ENCODE measurements around the gene LFNG. TPM values are rescaled to one million over a fixed set of nuclear protein-coding genes. Genes with fewer than 3 reads are reported as not detected.
A peak's percentile ranks its signal among the peaks of the same experiment; 100 is the strongest.

Gene LFNG
- total RNA-seq, 3 donors from 2014 or later (not counting 1 experiment from before 2014, with no cell fraction given), result 140 to 191 (median 176) TPM

GRCh38 chr7:2526659-2527504, 7.3 kb downstream of the LFNG start:
- H3K4me1 ChIP-seq (ENCODE audit: control insufficient read depth, insufficient read depth, low read length), result peaks cover 97% of the 10 kb centered on the region
- peak overlapping the region; percentile 13 for H3K27ac ChIP-seq (ENCODE audit: low read length)
- H3K4me3 Mint-ChIP-seq, result peak overlapping the region; percentile 45
- WGBS (ENCODE audit: insufficient coverage), result 90% methylated on average over 40 of the region's 40 CpGs
- H3K27me3 ChIP-seq (ENCODE audit: control insufficient read depth, insufficient read depth, low read length), result no peaks in the 10 kb centered on the region
- H3K4me1 Mint-ChIP-seq, result peaks cover 36 to 62% of the 10 kb centered on the region in 2 donors
- intact Hi-C loops (cut with micrococcal nuclease), result loop anchor here (10.0 kb wide), 1 partner anchor 1282 kb away; no protein-coding TSS in a partner anchor
- peak overlapping the region; percentile 90 to 97 for H3K27ac Mint-ChIP-seq
- ATAC-seq (no peak), DNase-seq (no peak)
- H3K9me3 ChIP-seq (ENCODE audit: control insufficient read depth, insufficient read depth, low read length), result no peaks in the 10 kb centered on the region
- no peaks in the 10 kb centered on the region for H3K27me3 Mint-ChIP-seq (ENCODE audit: low read depth in 2 of 2)
- H3K4me3 ChIP-seq (ENCODE audit: low read length), result no peak overlapping the region
- no peaks in the 10 kb centered on the region for H3K9me3 Mint-ChIP-seq
- TF ChIP-seq, protein P1, sequence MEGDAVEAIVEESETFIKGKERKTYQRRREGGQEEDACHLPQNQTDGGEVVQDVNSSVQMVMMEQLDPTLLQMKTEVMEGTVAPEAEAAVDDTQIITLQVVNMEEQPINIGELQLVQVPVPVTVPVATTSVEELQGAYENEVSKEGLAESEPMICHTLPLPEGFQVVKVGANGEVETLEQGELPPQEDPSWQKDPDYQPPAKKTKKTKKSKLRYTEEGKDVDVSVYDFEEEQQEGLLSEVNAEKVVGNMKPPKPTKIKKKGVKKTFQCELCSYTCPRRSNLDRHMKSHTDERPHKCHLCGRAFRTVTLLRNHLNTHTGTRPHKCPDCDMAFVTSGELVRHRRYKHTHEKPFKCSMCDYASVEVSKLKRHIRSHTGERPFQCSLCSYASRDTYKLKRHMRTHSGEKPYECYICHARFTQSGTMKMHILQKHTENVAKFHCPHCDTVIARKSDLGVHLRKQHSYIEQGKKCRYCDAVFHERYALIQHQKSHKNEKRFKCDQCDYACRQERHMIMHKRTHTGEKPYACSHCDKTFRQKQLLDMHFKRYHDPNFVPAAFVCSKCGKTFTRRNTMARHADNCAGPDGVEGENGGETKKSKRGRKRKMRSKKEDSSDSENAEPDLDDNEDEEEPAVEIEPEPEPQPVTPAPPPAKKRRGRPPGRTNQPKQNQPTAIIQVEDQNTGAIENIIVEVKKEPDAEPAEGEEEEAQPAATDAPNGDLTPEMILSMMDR (IDR thresholded peaks at IDR 0.05), result no peak
- no peaks in the 10 kb centered on the region for H3K36me3 Mint-ChIP-seq
- H3K36me3 ChIP-seq (ENCODE audit: control insufficient read depth, insufficient read depth, low read length), result peaks cover 43% of the 10 kb centered on the region

GRCh38 chr7:2527505-2528467, 8.2 kb downstream of the LFNG start:
- H3K36me3 Mint-ChIP-seq, result no peaks in the 10 kb centered on the region
- no peaks in the 10 kb centered on the region for H3K9me3 ChIP-seq (ENCODE audit: control insufficient read depth, insufficient read depth, low read length)
- H3K4me3 ChIP-seq (ENCODE audit: low read length), result no peak overlapping the region
- H3K4me1 ChIP-seq (ENCODE audit: control insufficient read depth, insufficient read depth, low read length), result peaks cover 89% of the 10 kb centered on the region
- peak; percentile 51 to 69 for DNase-seq
- H3K27ac ChIP-seq (ENCODE audit: low read length), result peak overlapping the region; percentile 94
- no peaks in the 10 kb centered on the region for H3K9me3 Mint-ChIP-seq
- no peaks in the 10 kb centered on the region for H3K27me3 Mint-ChIP-seq (ENCODE audit: low read depth in 2 of 2)
- peak overlapping the region; percentile 82 for H3K4me3 Mint-ChIP-seq
- TF ChIP-seq, protein P1 (IDR thresholded peaks at IDR 0.05), result no peak
- peak overlapping the region; percentile 90 to 97 for H3K27ac Mint-ChIP-seq
- peak in 1 of 3 donors; percentile 28 for ATAC-seq
- WGBS (ENCODE audit: insufficient coverage), result 55% methylated on average over 17 of the region's 17 CpGs
- intact Hi-C loops (cut with micrococcal nuclease), result loop anchor here (10.0 kb wide), 1 partner anchor 1283 kb away; no protein-coding TSS in a partner anchor
- no peaks in the 10 kb centered on the region for H3K27me3 ChIP-seq (ENCODE audit: control insufficient read depth, insufficient read depth, low read length)
- H3K4me1 Mint-ChIP-seq, result peaks cover 31 to 57% of the 10 kb centered on the region in 2 donors
- H3K36me3 ChIP-seq (ENCODE audit: control insufficient read depth, insufficient read depth, low read length), result peaks cover 42% of the 10 kb centered on the region

GRCh38 chr7:2528481-2529095, 9.0 kb downstream of the LFNG start:
- no peaks in the 10 kb centered on the region for H3K9me3 ChIP-seq (ENCODE audit: control insufficient read depth, insufficient read depth, low read length)
- Mint-ChIP-seq H3K27ac (peak overlapping the region; percentile 90 to 97), H3K9me3 (no peaks in the 10 kb centered on the region), H3K36me3 (no peaks in the 10 kb centered on the region), H3K27me3 (ENCODE audit: low read depth in 2 of 2) (no peaks in the 10 kb centered on the region), H3K4me3 (peak overlapping the region; percentile 82), H3K4me1 (peaks cover 26 to 51% of the 10 kb centered on the region in 2 donors)
- peak overlapping the region; percentile 94 for H3K27ac ChIP-seq (ENCODE audit: low read length)
- DNase-seq (no peak), ATAC-seq (no peak)
- intact Hi-C loops (cut with micrococcal nuclease), result loop anchor here (10.0 kb wide), 1 partner anchor 1284 kb away; no protein-coding TSS in a partner anchor
- H3K4me1 ChIP-seq (ENCODE audit: control insufficient read depth, insufficient read depth, low read length), result peaks cover 81% of the 10 kb centered on the region
- peaks cover 40% of the 10 kb centered on the region for H3K36me3 ChIP-seq (ENCODE audit: control insufficient read depth, insufficient read depth, low read length)
- WGBS (ENCODE audit: insufficient coverage), result 46% methylated on average over 18 of the region's 18 CpGs
- TF ChIP-seq, protein P1 (IDR thresholded peaks at IDR 0.05), result no peak
- H3K4me3 ChIP-seq (ENCODE audit: low read length), result peak overlapping the region; percentile 6
- H3K27me3 ChIP-seq (ENCODE audit: control insufficient read depth, insufficient read depth, low read length), result no peaks in the 10 kb centered on the region

All from natural killer cell (primary cell).